Naive thymus-derived CD4-positive, alpha-beta T cell (primary cell): Measurements from ENCODE around the gene TRIM63. TPM values are rescaled to one million over a fixed set of nuclear protein-coding genes. Genes with fewer than 3 reads are reported as not detected.

Experiments used
- ATAC-seq: fragments of 150-1000 bp; cut with Tn5 transposase; 2 replicates; pipeline ENCODE4 v1.10.0; 2021; ENCODE audit warnings: mild to moderate bottlenecking, moderate library complexity
- CTCF ChIA-PET: fragments of 350-600 bp; sonication (Branson Sonifier 250); formaldehyde crosslinking; loops from one replicate; lab custom pipeline; 2021; ENCODE audit warnings: antibody characterized with exemption; lab: Charles Lee
- POLR2A ChIA-PET: fragments of 350-600 bp; sonication (Branson Sonifier 250); formaldehyde crosslinking; loops from one replicate; lab custom pipeline; 2021; ENCODE audit warnings: antibody characterized with exemption, inconsistent platforms; lab: Charles Lee
- DNase-seq, 9 donors: peaks; one replicate each; pipeline versions ENCODE4 v3.0.0 to v3.0.0-alpha.2; 2020 to 2022; ENCODE audit warnings: mixed read lengths in 1 of 9
- H3K27ac ChIP-seq: one replicate; pipeline ENCODE4 v1.7.0; 2013; ENCODE audit warnings: mild to moderate bottlenecking, low read depth, low read length, moderate library complexity
- H3K27me3 ChIP-seq, 2 donors: one replicate each; pipeline ENCODE4 v1.7.0; 2013; ENCODE audit warnings: low read length in 2 of 2, mild to moderate bottlenecking in 2 of 2, moderate library complexity in 2 of 2; ENCODE audit not compliant: control insufficient read depth in 2 of 2, insufficient read depth in 2 of 2
- H3K36me3 ChIP-seq, 3 experiments: 1 replicate in 2 of 3; 2 replicates in 1 of 3; pipeline ENCODE4 v1.7.0; 2013; ENCODE audit warnings: low read length in 3 of 3, mild to moderate bottlenecking in 3 of 3, moderate library complexity in 1 of 3; ENCODE audit not compliant: insufficient read depth in 3 of 3, control insufficient read depth in 2 of 3
- H3K4me1 ChIP-seq, 2 donors: one replicate each; pipeline ENCODE4 v1.7.0; 2013; ENCODE audit warnings: low read length in 2 of 2, mild to moderate bottlenecking in 2 of 2, moderate library complexity in 1 of 2; ENCODE audit not compliant: control insufficient read depth in 2 of 2, insufficient read depth in 2 of 2
- H3K4me3 ChIP-seq: 2 replicates; pipeline ENCODE4 v1.7.0; 2013; ENCODE audit warnings: mild to moderate bottlenecking, low read length
- H3K9me3 ChIP-seq, 3 experiments: 1 replicate in 2 of 3; 2 replicates in 1 of 3; pipeline ENCODE4 v1.7.0; 2013; ENCODE audit warnings: low read length in 3 of 3; ENCODE audit not compliant: control insufficient read depth in 2 of 3
- H3K27ac Mint-ChIP-seq, 9 donors: one replicate each; pipeline ENCODE4 v1.8.0; 2020 to 2022; ENCODE audit warnings: mixed read lengths in 9 of 9, mild to moderate bottlenecking in 8 of 9, moderate library complexity in 5 of 9, inconsistent platforms in 2 of 9
- H3K27me3 Mint-ChIP-seq, 5 donors: one replicate each; pipeline ENCODE4 v1.8.0; 2021 to 2022; ENCODE audit warnings: mixed read lengths in 5 of 5, mild to moderate bottlenecking in 1 of 5
- H3K36me3 Mint-ChIP-seq, 5 donors: one replicate each; pipeline ENCODE4 v1.8.0; 2020 to 2022; ENCODE audit warnings: mixed read lengths in 5 of 5, mild to moderate bottlenecking in 3 of 5, inconsistent platforms in 1 of 5
- H3K4me1 Mint-ChIP-seq, 7 donors: one replicate each; pipeline ENCODE4 v1.8.0; 2020 to 2022; ENCODE audit warnings: mixed read lengths in 7 of 7, mild to moderate bottlenecking in 3 of 7, inconsistent platforms in 1 of 7
- H3K4me3 Mint-ChIP-seq, 10 donors: one replicate each; pipeline ENCODE4 v1.8.0; 2020 to 2022; ENCODE audit warnings: mild to moderate bottlenecking in 10 of 10, mixed read lengths in 10 of 10, moderate library complexity in 6 of 10, inconsistent platforms in 2 of 10
- H3K9me3 Mint-ChIP-seq, 11 donors: one replicate each; pipeline ENCODE4 v1.8.0; 2020 to 2022; ENCODE audit warnings: mixed read lengths in 11 of 11, mild to moderate bottlenecking in 4 of 11, inconsistent platforms in 1 of 11, moderate library complexity in 1 of 11
- intact Hi-C, 2 donors: fragments of 100-400 bp; cut with micrococcal nuclease; formaldehyde crosslinking; loops; one replicate each; pipeline ENCODE4 v1.15.1; 2023
- polyA plus RNA-seq, 2 donors: library from polyadenylated mRNA; unstranded; fragments of 300-500 nt; fragmentation: Illumina TruSeq; gene quantifications; one replicate each; pipeline ENCODE4 v1.2.3, GENCODE V29; 2021
- total RNA-seq, 6 experiments: library from RNA in 5 of 6; stranded (reverse) in 5 of 6; gene quantifications; 1 replicate in 5 of 6; 2 replicates in 1 of 6; pipeline ENCODE4 v1.2.3 and lab custom pipeline; 2021 to 2026

TRIM63 gene
- total and polyA plus RNA-seq, 7 experiments from 2014 or later: not detected

- CTCF ChIA-PET: no interaction called here
These were observed 14.0 kb upstream of the TRIM63 start for GRCh38 chr1:26081267-26082019.

GRCh38 chr1:26079960-26080814 lies 12.8 kb upstream of the TRIM63 start:
- Histone ChIP-seq H3K4me1 (no peaks in the 10 kb centered on the region), H3K27me3 (no peaks in the 10 kb centered on the region), H3K27ac (no peak overlapping the region), H3K36me3 (no peaks in the 10 kb centered on the region), H3K9me3 (no peaks in the 10 kb centered on the region), H3K4me3 (no peak overlapping the region)
- ATAC-seq (no peak), DNase-seq (no peak)
- POLR2A ChIA-PET: no interaction called here
- peaks cover 5 to 56% (median 20%) of the 10 kb centered on the region in 5 donors for H3K27me3 Mint-ChIP-seq
- H3K4me1 Mint-ChIP-seq: peaks cover 6 to 13% (median 8%) of the 10 kb centered on the region in 7 donors
- H3K36me3 Mint-ChIP-seq: peaks cover 0 to 4% (median 0%) of the 10 kb centered on the region in 5 donors
- no peak overlapping the region for H3K4me3 Mint-ChIP-seq
- H3K27ac Mint-ChIP-seq: no peak overlapping the region
- intact Hi-C loops: no loop called here
- peaks cover 0 to 1% (median 0%) of the 10 kb centered on the region in 11 donors for H3K9me3 Mint-ChIP-seq
- CTCF ChIA-PET: interaction anchor here (1.1 kb wide), 1 partner anchor 9 kb away, joined by 4 read pairs; no protein-coding TSS in a partner anchor

More at GRCh38 chr1:26081267-26082019, 14.0 kb upstream of the TRIM63 start:
- intact Hi-C loops: no loop called here
- no peak overlapping the region for H3K4me3 Mint-ChIP-seq
- DNase-seq (no peak), ATAC-seq (no peak)
- H3K4me1 ChIP-seq: no peaks in the 10 kb centered on the region
- POLR2A ChIA-PET: no interaction called here
- peaks cover 0 to 1% (median 0%) of the 10 kb centered on the region in 11 donors for H3K9me3 Mint-ChIP-seq
- H3K4me1 Mint-ChIP-seq: peaks cover 0 to 5% (median 0%) of the 10 kb centered on the region in 7 donors
- H3K36me3 Mint-ChIP-seq: peaks cover 0 to 4% (median 0%) of the 10 kb centered on the region in 5 donors
- no peaks in the 10 kb centered on the region for H3K27me3 ChIP-seq
- no peaks in the 10 kb centered on the region for H3K36me3 ChIP-seq
- H3K27ac Mint-ChIP-seq: no peak overlapping the region
- peaks cover 8 to 54% (median 26%) of the 10 kb centered on the region in 5 donors for H3K27me3 Mint-ChIP-seq
- H3K4me3 ChIP-seq: no peak overlapping the region
- no peaks in the 10 kb centered on the region for H3K9me3 ChIP-seq
- no peak overlapping the region for H3K27ac ChIP-seq

- Histone ChIP-seq H3K27me3 (no peaks in the 10 kb centered on the region), H3K4me3 (no peak overlapping the region), H3K27ac (no peak overlapping the region), H3K36me3 (no peaks in the 10 kb centered on the region), H3K9me3 (no peaks in the 10 kb centered on the region), H3K4me1 (no peaks in the 10 kb centered on the region)
- POLR2A ChIA-PET: no interaction called here
- Mint-ChIP-seq H3K4me3 (no peak overlapping the region), H3K4me1 (peaks cover 6 to 13% (median 8%) of the 10 kb centered on the region in 7 donors), H3K36me3 (peaks cover 0 to 2% (median 0%) of the 10 kb centered on the region in 5 donors), H3K9me3 (peaks cover 0 to 1% (median 0%) of the 10 kb centered on the region in 11 donors), H3K27me3 (peaks cover 6 to 53% (median 17%) of the 10 kb centered on the region in 5 donors), H3K27ac (no peak overlapping the region)
- DNase-seq (no peak), ATAC-seq (no peak)
- intact Hi-C loops: no loop called here
- CTCF ChIA-PET: no interaction called here
These were observed 11.7 kb upstream of the TRIM63 start for GRCh38 chr1:26079178-26079563.

- H3K4me1 ChIP-seq: no peaks in the 10 kb centered on the region
- Mint-ChIP-seq H3K27me3 (peaks cover 0 to 51% (median 16%) of the 10 kb centered on the region in 5 donors), H3K36me3 (peaks cover 0 to 2% (median 0%) of the 10 kb centered on the region in 5 donors), H3K4me1 (peaks cover 6 to 13% (median 7%) of the 10 kb centered on the region in 7 donors), H3K27ac (no peak overlapping the region), H3K4me3 (no peak overlapping the region), H3K9me3 (peaks cover 0 to 1% (median 0%) of the 10 kb centered on the region in 11 donors)
- H3K9me3 ChIP-seq: no peaks in the 10 kb centered on the region
- DNase-seq (no peak), ATAC-seq (no peak)
- no peaks in the 10 kb centered on the region for H3K27me3 ChIP-seq
- no peak overlapping the region for H3K4me3 ChIP-seq
- POLR2A ChIA-PET: no interaction called here
- intact Hi-C loops: no loop called here
- CTCF ChIA-PET: interaction anchor here (0.6 kb wide), 1 partner anchor 271 kb away, joined by 3 read pairs; no protein-coding TSS in a partner anchor
- H3K36me3 ChIP-seq: no peaks in the 10 kb centered on the region
- H3K27ac ChIP-seq: no peak overlapping the region
These were observed 11.1 kb upstream of the TRIM63 start for GRCh38 chr1:26078286-26079177.

GRCh38 chr1:26077524-26077923 lies 10.1 kb upstream of the TRIM63 start:
- Mint-ChIP-seq H3K36me3 (peaks cover 0 to 2% (median 0%) of the 10 kb centered on the region in 5 donors), H3K4me3 (no peak overlapping the region), H3K27ac (no peak overlapping the region), H3K4me1 (peaks cover 6 to 13% (median 7%) of the 10 kb centered on the region in 7 donors), H3K27me3 (peaks cover 5 to 51% (median 23%) of the 10 kb centered on the region in 5 donors), H3K9me3 (peaks cover 0 to 1% (median 0%) of the 10 kb centered on the region in 11 donors)
- no peak for DNase-seq
- no peak overlapping the region for H3K4me3 ChIP-seq
- H3K27ac ChIP-seq: no peak overlapping the region
- H3K4me1 ChIP-seq: no peaks in the 10 kb centered on the region
- ChIA-PET POLR2A (no interaction called here), CTCF (no interaction called here)
- ATAC-seq: no peak
- no peaks in the 10 kb centered on the region for H3K9me3 ChIP-seq
- no peaks in the 10 kb centered on the region for H3K36me3 ChIP-seq
- H3K27me3 ChIP-seq: no peaks in the 10 kb centered on the region
- intact Hi-C loops: no loop called here
